Bladder microvascular endothelial cell (primary cell): Measurements from ENCODE around the gene HEATR9. TPM values are rescaled to one million over a fixed set of nuclear protein-coding genes. Genes with fewer than 3 reads are reported as not detected.

ENCODE experiments used
- total RNA-seq: library from RNA; depleted of rRNA; stranded (reverse); fragments of >200 nt; gene quantifications from 2 replicates; pipeline ENCODE4 v1.2.3, GENCODE V29; 2014

HEATR9 gene, protein sequence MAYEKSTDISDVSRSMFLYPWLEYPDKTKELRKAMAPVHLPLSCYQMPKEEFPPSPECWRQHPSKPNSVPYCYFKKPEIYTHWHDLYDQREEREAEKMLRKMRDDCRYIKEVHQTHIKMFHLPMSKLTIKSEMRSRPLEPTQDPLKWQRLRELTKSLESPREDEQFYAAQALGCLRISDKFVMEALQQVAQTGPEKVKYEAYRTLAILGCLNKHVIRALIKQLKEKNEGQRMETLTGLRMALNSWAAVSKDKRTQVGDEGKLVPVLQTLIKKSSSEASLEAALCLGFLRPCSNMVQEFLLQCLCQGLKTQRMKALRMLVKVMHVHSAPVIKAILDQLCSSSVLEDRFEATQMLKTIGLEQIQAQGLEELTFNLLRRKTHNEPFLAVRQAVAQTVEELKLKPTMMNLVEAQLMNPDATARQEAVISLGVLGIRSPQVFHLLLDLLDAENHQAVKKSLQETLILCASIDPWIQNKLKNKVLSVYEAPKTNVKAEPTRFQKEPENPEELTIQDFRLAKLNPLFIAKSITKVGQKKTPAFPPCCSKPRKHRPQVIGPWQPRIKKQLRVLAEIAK
- not detected in 2 replicates for total RNA-seq

DNA sequence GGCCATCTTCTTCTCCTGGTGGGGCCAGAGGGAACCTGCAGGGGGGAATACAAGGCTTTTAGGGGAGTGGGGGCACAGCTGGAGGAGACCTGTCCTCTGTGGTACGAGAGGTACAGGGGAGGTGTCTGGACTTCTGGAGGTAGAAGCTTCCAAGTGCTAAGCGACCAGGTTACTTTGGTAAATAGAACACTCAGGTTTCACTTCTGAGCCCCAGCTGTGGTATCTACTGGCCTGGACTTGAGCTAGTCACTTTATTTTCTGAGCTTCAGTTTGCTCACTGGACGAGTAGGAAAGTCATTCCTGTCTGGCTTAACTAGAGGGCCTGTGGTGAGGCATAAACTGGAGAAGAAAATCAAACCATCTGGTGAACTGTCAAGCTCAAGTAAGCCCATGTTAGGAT lies at the start of gene HEATR9:
Gene HEATR9, minus strand, starts transcription at position 155 of the 400 bp plus-strand sequence. Its CDS starts 149 bp downstream, at position 6.

DNA sequence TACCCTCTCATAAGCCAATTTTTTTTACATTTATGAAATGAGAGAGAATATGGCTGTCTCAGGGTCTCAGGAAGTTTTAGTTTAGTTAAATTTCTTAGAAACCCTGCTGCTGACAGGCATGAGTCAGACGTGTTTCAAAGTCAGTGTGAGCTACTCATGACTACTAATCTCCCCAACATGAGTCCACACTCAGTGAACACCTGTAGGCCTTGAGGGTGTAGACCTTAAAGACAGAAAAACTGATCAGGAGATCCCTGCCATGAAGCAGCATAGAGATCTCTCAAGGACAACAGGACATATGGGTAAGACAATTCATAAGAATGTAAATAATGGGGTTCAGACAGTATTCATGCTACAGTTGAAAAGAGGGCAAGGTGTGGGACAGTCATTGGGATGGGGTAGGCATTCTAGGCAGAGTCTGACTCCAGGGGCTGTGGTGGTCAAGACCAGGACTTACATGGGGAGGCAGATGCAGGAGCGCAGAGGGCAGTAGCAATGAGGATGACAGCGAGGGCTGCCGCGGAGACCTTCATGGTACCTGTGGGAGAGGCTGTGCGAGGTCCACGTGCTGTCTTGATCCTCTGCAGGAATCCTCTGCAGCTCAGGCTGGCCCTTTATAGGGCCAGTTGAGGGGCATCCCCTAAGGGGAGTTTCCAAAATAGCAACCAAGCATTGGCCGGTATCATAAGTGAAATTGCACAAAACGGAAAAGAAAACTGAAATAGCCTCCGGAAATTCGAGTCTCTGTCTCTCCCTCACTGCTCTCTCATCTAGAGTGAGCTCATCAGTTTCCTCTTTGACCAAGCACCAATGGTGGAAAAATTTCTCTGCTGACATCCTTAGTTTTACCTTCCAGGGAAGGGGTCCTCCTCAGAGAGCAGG lies 11.3 kb upstream of the HEATR9 start, which contains the start of gene CCL5:
Gene CCL5, minus strand, starts transcription at position 588 of the 882 bp plus-strand sequence.

DNA sequence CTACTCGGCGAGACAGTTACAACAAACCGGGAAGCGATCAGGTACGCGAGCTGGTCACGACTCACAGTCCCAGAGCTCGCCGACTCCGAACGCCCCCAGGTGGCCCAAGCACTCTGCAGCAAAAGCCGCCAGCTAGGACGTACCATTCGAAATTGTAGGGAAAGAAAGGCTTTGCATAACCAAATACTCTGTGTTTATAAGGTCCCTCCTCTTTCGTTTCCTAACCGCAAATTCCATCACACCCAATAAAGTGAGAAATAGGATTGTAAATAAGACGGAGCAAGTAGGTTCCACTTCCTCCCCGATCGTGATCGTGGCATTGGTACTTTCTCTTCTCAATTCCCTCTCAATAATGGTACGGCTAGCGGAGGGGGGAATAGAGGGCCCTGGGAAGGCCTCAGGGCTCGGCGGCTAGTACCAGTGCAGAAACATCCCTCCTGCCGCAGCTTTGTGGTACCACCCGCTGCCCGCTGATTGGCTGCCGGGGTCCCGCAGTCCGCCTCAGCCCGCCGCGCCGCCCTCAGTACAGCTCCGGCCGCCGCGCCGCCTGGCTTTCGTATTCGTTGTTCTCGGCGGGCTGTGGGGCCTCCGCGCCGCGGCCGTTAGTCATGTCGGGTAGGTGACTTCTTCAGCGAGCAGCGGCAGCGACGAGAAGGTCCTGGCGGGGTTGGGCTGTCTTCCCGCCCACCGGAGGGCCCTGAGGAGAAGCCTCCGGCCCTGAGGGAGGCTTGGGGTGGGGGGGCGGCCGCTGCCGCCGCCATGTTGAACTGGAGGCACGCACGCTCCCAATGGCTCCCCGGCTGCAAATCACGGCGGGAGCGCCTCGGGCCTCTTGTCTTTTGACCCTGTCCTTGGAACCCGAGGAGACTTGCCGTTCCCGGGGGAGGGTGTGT lies 59.5 kb downstream of the HEATR9 start, which contains the start of gene TAF15:
Gene TAF15, plus strand, starts transcription at position 523 of the 893 bp plus-strand sequence. Its CDS starts 86 bp downstream, at position 609.

Other genes with a start within 250 kb of the HEATR9 start
- 0.57 TPM in 1 of 2 replicates, not detected in the other for gene RASL10B, start 137.3 kb downstream of the HEATR9 start, total RNA-seq
- not detected in 2 replicates for gene GAS2L2, start 115.7 kb downstream of the HEATR9 start, total RNA-seq
- gene C17orf50, start 108.0 kb downstream of the HEATR9 start, total RNA-seq: not detected in 2 replicates
- 11.0 and 11.3 TPM in 2 replicates for gene MMP28, start 73.2 kb downstream of the HEATR9 start, total RNA-seq
- gene TAF15, start 59.4 kb downstream of the HEATR9 start, total RNA-seq: 41.4 and 138 TPM in 2 replicates
- gene CCL5, start 11.5 kb upstream of the HEATR9 start, total RNA-seq: under 0.01 and 1.8 TPM in 2 replicates
- 0.19 TPM in 1 of 2 replicates, not detected in the other for gene RDM1, start 61.9 kb upstream of the HEATR9 start, total RNA-seq
- gene LYZL6, start 74.8 kb upstream of the HEATR9 start, total RNA-seq: not detected in 2 replicates
- 0.65 TPM in 1 of 2 replicates, not detected in the other for gene CCL16, start 112.6 kb upstream of the HEATR9 start, total RNA-seq
- gene CCL14, start 117.8 kb upstream of the HEATR9 start, total RNA-seq: 4.4 and 11.5 TPM in 2 replicates
- gene CCL15, start 132.7 kb upstream of the HEATR9 start, total RNA-seq: not detected in 2 replicates
- 0.76 and 3.4 TPM in 2 replicates for gene CCL23, start 149.1 kb upstream of the HEATR9 start, total RNA-seq
- not detected in 2 replicates for gene CCL18, start 195.4 kb upstream of the HEATR9 start, total RNA-seq
- gene CCL3, start 221.3 kb upstream of the HEATR9 start, total RNA-seq: not detected in 2 replicates
- gene CCL4, start 234.9 kb upstream of the HEATR9 start, total RNA-seq: not detected in 2 replicates